NCI-H2196 (cell line): Measurements from ENCODE around the gene ZMYND15.
A peak's percentile ranks its signal among the peaks of the same experiment; 100 is the strongest.

Experiments
- DNase-seq: peaks from one replicate; lab custom pipeline; 2025; ENCODE audit not compliant: unreplicated experiment; lab: John Stamatoyannopoulos, UW

Gene ZMYND15

DNA sequence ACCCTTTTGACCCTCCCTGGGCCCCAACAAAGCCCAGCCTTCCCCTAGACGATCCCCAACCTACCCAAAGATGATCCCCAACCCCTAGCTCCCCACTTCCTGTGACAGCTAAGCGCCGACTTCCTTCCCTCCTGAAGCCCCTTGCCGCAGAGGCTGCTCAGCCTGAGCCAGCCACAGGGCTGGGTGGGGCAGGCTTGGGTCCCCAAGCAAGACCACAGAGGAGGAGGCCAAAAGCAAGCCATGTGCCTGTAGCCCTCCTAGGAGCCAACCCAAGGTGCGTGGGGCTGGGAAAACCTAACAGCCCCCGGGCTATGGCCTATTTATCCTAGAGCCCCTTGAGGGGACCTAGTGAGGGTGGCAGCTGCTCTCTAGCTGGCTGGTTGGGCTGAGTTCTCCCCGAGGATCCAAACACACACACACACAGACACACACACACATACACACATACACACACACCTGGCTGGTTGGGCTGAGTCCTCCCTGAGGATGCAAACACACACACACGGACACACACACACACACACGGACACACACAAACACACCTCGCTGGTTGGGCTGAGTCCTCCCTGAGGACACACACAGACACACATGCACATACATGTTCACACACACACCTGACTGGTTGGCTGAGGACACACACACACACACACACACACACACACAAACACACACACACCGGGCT is 24.4 kb upstream of the ZMYND15 start:
- DNase-seq, result no peak

DNA sequence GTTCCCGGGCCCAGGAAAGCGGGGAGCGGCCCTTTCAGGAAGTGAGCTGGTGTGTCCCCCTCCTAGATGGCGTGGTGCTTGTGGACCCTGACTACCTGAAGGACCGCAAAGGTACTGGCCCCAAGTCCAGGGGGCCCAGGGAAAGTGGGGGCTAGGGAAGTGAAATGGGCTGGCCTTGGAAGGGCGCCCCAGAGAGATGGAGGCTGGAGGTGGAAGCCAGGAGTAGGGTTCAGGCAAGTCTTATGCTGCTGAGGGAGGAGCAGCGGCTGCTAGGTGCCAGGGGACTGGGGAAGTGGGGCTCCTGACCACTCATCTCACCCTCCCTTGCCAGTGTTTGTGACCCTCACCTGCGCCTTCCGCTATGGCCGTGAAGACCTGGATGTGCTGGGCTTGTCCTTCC is 23.6 kb upstream of the ZMYND15 start:
- no peak for DNase-seq

DNA sequence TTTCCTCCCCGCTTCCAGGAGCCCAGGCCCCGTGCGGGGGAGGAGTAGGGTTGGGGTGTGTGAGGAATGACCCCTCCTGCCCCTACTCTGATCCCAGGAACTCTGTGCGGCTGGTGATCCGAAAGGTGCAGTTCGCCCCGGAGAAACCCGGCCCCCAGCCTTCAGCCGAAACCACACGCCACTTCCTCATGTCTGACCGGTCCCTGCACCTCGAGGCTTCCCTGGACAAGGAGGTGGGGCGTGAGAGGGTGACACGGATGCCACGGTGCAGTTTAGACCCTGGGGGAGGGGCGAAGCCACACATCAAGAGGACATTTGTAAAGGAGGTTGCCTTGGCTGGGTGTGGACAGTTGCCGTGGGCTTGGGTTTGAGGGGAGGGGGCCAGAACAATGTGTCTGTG is 21.8 kb upstream of the ZMYND15 start:
- no peak for DNase-seq

DNA sequence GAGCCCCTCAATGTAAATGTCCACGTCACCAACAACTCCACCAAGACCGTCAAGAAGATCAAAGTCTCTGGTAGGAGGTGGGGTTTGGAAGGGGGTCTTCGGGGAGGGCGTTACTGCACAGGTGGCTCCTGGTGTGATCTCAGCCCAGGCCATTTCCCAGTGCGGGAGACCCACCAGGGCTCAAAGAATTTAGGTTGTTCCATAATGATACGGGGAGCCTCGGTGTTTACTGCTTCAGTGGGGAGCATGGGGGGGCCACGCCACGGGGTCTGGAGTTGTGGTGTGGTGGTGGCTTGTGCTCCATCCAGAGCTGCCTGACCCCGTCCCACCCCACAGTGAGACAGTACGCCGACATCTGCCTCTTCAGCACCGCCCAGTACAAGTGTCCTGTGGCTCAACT is 21.4 kb upstream of the ZMYND15 start:
- DNase-seq, result no peak

DNA sequence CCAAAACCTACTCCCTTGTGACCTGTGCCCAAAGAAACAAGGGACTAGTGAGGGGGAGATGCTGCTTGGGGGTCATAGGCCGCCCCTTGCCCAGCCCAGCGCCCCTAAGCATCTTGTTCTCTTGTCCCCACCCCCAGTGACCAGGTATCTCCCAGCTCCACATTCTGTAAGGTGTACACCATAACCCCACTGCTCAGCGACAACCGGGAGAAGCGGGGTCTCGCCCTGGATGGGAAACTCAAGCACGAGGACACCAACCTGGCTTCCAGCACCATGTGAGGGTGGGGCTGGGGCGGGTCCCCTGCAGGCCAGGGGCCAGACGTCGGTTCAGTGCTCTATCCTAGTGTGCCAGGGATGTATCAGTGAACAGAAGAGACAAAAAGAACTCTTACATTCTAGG is 20.5 kb upstream of the ZMYND15 start:
- no peak for DNase-seq

DNA sequence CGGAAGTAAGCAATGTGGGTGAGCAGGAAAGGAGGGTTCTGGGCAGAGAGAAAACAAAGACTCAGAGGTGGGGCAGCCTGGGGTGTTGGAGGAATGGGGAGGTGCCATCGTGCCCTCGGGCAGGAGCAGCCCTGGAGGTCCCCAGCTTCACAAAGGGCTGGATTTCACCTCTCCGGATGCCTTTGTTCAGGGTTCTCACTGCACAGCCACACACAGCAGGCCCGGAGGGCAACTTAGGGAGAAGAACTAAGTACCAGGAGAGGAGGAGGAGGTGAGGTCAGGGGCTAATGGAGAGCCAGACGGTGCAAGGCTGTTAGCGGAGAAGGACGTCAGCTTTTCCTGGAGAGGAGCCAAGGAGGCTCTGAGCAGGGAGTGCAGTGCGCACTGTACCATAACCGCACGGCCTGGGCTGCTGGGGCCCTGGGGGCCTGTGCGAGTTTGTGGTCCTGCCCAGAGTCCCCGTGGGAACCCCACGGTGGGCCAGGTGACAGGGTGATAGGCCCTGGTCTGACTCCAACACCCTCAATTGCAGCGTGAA is 19.9 kb upstream of the ZMYND15 start:
- peak; percentile 4 for DNase-seq

DNA sequence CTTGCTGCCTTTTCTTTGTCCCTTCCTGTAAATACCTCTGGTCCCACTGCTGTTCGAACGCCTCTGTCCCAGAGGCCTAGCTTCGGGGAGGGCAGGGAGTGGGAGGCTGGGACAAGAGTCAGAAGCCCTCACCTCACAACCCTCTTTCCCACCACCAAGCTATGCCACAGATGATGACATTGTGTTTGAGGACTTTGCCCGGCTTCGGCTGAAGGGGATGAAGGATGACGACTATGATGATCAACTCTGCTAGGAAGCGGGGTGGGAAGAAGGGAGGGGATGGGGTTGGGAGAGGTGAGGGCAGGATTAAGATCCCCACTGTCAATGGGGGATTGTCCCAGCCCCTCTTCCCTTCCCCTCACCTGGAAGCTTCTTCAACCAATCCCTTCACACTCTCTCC is 18.8 kb upstream of the ZMYND15 start:
- DNase-seq, result no peak

DNA sequence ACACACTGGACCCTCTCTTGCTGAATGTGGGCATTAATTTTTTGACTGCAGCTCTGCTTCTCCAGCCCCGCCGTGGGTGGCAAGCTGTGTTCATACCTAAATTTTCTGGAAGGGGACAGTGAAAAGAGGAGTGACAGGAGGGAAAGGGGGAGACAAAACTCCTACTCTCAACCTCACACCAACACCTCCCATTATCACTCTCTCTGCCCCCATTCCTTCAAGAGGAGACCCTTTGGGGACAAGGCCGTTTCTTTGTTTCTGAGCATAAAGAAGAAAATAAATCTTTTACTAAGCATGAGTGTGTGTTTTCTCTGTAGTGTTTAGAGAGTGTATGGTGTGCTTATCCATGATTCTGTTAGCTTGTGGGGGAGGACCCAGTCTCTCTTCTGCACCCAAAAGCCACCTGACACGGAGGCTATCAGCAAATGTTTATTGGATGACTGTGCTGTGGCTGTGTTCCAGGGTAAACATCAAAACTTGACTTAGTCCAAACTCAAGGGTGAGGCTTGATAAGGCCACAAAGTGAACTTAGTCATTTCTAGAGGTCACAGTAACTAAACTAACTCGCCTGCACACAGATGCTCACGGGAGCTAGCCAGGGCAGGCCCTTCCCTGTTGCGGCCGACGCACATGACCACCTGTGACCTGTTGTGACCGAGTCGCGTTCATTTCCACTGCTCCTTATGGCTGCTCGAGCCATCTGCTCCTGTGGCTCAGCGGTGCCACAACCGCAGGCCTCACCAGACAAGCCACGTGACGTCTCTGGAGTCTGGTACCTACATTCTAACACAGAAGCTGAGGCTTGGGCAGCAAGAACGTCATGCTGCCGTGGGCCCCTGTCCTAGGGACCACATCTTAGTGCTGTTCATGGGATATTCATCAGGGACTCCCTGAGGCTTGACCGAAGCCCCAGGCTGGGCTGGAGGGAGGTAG is 18.2 kb upstream of the ZMYND15 start:
- peak; percentile 24 for DNase-seq

DNA sequence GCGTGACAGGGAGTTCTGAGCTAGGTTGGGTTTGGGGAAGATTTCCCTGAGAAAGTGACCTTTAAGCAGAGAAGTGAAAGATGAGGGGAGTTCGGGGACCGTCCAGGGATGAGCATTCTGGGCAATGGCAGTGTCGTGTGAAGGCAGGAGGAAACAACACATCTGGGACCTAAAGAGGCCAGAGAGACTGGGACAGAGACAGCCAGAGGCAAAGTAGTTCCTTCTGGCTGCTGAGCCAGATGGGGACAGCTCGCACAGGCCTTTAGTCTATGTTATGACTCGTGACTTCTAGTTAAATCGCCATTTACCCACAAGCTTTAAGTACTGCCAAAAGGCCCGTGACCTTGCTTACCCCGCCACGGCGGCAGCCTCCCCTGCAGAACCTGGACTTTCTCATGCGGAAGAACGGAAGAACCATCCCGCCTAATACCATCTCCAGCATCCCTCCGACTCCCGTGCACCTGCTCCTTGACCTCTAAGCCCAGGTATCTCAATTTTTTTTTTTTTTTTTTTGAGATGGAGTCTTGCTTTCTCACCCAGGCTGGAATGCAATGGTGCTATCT is 16.9 kb upstream of the ZMYND15 start:
- no peak for DNase-seq

DNA sequence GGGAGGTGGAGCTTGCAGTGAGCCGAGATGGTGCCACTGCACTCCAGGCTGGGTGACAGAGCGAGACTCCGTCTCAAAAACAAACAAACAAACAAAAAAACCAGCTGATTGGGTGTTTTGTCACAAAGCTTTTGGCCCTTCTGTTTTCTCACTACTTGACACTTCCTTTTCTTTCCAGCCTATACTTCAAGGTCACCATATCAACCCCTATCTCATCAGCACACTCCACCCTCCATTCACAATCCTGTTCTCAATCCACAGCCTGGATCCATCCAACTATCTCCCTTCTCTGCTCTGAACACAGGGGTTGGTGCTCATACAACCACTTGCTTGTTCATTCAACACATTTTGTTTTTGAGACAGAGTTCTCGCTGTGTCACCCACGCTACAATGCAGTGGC is 15.0 kb upstream of the ZMYND15 start:
- no peak for DNase-seq

DNA sequence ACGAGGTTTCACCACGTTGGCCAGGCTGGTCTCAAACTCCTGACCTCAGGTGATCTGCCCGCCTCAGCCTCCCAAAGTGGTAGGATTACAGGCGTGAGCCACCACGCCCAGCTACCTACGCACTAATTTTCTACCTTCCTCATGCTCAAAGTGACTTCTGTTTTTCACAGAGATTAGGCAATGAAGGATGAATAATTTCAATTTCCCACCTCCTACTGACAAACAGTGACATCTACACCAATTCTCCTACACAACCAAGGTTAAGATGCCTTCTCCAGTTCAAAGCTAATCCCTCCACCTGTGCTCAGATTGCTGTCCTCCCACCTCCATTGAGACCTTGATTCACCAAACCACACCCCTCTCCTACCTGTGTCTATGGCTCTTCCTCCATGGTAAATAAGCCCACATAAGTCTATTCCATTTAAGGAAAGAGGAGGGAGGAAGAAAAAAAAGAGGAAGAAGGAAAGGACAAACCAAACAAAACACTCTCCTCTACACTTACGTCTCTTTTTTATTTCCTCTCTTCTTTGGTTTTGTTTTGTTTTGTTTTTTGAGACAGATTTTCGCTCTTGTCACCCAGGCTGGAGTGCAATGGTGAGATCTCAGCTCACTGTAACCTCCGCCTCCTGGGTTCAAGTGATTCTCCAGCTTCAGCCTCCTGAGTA is 13.9 kb upstream of the ZMYND15 start:
- DNase-seq, result no peak

DNA sequence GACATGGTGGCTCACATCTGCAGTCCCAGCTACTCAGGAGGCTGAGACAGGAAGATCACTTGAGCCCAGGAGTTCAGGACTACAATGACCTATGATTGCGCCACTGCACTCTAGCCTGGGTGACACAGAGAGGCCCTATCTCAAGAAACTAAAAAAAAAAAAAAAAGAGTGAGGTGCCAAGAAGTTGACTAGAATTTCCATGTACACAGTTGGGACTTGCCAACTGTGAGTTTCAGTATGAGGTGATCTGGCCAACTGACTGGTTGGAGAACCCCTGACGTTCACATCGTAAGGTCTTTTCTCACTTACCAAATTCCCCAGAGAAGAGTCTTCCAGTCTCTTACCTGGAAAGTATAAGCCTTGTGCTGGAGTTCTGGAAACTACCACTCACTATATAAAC is 11.5 kb upstream of the ZMYND15 start:
- DNase-seq, result no peak

DNA sequence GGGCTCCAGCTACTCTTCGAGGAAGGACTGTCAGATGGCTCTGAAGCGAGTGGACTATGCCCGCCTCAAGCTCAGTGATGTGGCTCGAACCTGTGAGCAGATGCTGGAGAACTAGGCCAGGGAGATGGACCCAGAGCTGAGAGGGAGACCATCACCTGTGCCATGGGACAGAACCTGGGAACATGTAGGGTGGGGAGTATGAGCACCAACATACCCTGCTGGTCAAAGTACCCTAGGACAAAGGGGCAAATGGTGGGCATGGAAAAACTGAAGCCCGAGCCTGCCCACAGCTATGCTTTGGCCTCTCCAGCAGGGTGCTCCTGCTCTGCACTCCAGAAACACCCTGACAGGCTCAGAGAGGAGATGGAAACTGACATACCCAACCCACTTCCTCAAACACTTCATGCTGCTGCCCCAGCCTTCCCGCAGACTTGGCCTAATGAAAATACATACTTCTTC is 6.5 kb upstream of the ZMYND15 start:
- no peak for DNase-seq

DNA sequence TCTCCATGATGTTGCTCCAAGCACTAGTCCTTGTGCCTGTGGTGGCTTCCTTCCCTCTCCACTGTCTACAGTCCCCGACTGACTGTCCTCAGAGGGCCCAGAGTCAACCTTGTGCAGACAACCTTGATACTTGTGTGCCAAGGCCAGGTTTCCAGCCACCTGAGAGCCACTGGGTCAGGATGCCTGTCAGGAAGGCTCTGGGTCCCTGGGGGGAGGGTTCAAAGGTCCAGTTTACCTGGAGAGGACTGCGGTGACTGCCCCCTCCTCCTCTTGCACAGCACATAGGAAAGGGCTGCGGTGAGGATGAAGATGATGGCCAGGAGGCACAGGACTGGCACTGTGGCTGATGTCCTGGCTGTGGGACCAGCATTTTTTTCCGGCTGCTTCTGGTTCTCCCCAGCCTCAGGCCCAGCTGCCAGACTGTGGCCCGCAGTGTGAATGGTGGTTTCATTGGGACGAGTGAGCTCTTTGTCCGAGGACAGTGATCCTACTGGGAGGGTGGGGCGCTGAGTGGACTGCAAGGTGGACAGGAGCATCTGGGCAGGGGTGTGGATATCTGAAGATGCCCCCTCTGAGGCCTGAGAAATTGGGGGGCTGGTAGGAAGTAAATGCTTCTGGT is 4.7 kb upstream of the ZMYND15 start:
- no peak for DNase-seq

DNA sequence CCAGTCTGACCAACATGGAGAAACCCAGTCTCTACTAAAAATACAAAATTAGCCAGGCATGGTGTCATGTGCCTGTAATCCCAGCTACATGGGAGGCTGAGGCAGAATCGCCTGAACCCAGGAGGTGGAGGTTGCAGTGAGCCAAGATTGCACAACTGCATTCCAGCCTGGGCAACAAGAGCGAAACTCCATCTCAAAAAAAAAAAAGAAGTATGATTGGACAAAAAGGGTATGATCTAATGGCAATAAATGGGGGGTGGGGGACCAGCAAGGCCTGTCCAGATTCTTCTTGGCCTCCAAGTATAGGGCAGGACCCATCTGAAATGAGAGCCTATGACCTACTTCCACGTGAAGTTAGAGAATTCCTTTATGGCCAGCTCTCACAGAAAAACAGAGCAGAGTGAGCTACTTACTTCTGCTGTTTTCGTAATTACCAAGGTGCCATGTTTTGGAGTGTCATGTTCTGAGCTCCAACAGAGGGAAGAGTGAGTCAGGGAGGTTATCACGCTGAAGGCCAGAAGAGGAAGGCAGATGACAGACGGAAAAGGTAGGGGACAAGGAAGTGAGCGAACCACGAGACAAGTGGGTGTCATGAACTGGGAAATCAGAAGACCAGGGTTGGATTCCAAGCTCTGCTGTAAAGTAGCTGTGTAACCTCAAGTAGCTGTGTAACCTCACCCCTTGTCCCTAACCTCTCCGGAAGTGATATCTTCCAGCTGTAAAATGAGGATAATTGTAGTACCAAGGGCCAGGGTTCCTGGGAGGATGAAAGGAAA is 3.6 kb upstream of the ZMYND15 start:
- DNase-seq, result no peak

DNA sequence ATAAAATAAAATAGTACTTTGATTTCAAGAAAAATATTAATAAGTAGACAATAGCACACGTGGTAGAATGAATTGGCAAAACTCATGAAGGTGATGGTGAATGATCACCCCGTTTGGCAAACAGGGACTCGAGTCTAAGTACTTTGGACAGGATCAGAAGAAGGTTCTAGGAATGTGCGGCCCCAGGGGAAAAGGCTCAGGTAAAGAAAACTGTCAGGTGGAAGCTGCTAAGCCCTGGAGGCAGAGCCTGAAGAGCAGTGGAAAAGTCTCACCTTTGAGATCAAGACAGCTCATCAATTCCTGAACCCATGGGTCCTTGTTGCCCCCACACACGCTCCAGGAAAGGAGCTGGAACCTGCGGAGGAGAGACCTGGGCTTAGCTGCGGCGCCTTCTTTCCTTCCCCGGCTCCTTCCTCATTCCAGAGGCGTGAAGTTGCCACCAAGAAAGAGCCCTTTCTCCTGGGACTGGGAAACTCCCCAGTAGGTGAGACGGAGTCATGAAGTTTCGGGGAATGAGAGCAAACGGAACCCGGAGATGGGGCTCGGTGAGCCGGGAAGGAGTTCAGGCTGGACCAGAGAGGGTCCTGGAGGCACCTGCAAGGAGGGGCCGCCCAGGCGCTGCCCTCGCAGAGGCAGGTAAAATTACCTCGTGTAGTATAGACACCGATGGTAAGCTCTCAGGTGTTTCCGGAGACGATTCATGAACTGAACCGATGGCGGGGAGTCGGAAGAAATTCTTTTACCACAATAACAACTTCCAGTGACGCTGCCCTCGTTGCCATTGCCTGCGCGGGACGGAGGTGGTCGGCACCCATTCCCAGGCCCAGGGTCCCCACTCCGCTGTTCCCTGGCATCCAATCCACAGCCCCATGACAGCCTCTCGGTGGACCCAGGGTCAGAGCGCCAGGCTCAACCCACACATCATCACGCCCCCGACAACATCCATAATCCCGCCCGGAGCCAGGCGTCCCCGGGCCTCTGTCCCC is 1.2 kb upstream of the ZMYND15 start:
- no peak for DNase-seq

DNA sequence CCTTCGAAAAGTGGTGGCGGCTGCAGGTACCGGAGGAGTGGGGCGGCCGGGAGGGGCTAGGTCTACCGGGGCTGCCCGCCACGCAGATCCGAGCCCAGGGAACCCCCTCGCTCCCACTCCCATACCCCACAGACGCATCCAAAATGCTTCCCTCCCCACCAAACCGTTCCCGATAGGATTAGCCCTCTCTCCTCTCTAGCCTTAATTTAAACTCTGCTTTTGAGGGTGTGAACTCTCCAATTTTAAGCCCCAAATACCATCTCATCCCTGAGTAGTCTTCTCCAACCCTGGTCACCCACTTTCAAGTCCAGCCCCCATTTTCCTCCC is 355 bp downstream of the ZMYND15 start:
- DNase-seq, result no peak

DNA sequence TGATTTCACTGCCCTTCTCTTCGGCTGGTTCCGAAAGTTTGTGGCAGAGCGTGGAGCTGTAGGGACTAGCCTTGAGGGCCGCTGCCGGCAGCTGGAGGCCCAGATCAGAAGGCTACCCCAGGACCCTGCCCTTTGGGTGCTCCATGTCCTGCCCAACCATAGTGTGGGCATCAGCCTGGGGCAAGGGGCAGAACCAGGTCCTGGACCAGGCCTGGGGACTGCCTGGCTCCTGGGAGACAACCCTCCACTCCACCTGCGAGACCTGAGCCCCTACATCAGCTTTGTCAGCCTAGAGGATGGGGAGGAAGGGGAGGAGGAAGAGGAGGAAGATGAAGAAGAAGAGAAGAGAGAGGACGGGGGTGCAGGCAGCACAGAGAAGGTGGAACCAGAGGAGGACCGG is 951 bp downstream of the ZMYND15 start:
- DNase-seq, result no peak

DNA sequence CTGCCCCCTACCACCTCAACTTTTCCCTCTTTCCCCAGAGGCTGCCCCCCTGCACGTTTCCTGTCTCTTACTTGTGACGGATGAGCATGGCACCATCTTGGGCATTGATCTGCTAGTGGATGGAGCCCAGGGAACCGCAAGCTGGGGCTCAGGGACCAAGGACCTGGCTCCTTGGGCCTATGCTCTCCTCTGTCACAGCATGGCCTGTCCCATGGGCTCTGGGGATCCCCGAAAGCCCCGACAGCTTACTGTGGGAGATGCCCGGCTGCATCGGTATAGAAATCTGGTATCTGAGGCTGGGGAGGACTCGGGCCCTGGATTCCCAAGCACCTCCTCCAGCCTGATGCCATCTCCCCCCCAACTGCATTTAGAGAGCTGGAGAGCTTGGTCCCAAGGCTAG is 1.9 kb downstream of the ZMYND15 start:
- DNase-seq, result no peak
